ENCODE measurements around the gene ENPP3. TPM values are rescaled to one million over a fixed set of nuclear protein-coding genes. Genes with fewer than 3 reads are reported as not detected.
"Not testable (repeated sequence)": the region's sequence is repeated elsewhere in the genome, so short reads cannot be mapped to it uniquely, and the experiment has no call there.

ENPP3 gene
- total RNA-seq, 1 donor from 2014 or later = not detected

- Mint-ChIP-seq H3K9me3 (ENCODE audit: low read depth) (no peaks in the 10 kb centered on the region), H3K27ac (ENCODE audit: unreplicated experiment) (no peak overlapping the region), H3K4me1 (ENCODE audit: low read depth) (no peaks in the 10 kb centered on the region), H3K27me3 (ENCODE audit: low read depth) (no peaks in the 10 kb centered on the region), H3K4me3 (ENCODE audit: unreplicated experiment) (no peak overlapping the region), H3K36me3 (ENCODE audit: low read depth) (no peaks in the 10 kb centered on the region)
- TF ChIP-seq, protein P1, sequence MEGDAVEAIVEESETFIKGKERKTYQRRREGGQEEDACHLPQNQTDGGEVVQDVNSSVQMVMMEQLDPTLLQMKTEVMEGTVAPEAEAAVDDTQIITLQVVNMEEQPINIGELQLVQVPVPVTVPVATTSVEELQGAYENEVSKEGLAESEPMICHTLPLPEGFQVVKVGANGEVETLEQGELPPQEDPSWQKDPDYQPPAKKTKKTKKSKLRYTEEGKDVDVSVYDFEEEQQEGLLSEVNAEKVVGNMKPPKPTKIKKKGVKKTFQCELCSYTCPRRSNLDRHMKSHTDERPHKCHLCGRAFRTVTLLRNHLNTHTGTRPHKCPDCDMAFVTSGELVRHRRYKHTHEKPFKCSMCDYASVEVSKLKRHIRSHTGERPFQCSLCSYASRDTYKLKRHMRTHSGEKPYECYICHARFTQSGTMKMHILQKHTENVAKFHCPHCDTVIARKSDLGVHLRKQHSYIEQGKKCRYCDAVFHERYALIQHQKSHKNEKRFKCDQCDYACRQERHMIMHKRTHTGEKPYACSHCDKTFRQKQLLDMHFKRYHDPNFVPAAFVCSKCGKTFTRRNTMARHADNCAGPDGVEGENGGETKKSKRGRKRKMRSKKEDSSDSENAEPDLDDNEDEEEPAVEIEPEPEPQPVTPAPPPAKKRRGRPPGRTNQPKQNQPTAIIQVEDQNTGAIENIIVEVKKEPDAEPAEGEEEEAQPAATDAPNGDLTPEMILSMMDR (IDR thresholded peaks at IDR 0.05) = peak; percentile 96
- no peak for DNase-seq (ENCODE audit: low spot score)
Observed at GRCh38 chr6:131694832-131695426, 57.8 kb downstream of the ENPP3 start.

DNA sequence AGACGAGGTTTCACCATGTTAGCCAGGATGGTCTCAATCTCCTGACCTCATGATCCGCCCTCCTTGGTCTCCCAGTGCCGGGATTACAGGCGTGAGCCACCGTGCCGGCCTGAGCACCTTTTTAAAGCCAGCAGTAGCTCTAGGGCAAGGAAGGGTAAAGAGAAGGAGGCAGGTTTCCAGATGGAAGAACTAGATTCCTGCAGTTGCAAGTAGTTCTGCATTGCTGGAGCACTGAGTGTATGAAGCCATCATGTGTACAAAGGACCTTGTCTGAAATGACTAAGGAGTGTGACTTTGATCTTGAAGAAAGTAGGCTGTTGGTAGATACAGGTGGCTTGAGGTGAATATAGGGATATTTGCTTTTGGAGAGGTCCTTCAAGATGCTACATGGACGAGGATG is 59.9 kb downstream of the ENPP3 start:
- H3K27me3 Mint-ChIP-seq (ENCODE audit: low read depth) = no peaks in the 10 kb centered on the region
- no peak overlapping the region for H3K4me3 Mint-ChIP-seq (ENCODE audit: unreplicated experiment)
- no peak overlapping the region for H3K27ac Mint-ChIP-seq (ENCODE audit: unreplicated experiment)
- H3K4me1 Mint-ChIP-seq (ENCODE audit: low read depth) = no peaks in the 10 kb centered on the region
- H3K36me3 Mint-ChIP-seq (ENCODE audit: low read depth) = no peaks in the 10 kb centered on the region
- no peak for DNase-seq (ENCODE audit: low spot score)
- TF ChIP-seq, protein P1 (IDR thresholded peaks at IDR 0.05) = no peak
- no peaks in the 10 kb centered on the region for H3K9me3 Mint-ChIP-seq (ENCODE audit: low read depth)

DNA sequence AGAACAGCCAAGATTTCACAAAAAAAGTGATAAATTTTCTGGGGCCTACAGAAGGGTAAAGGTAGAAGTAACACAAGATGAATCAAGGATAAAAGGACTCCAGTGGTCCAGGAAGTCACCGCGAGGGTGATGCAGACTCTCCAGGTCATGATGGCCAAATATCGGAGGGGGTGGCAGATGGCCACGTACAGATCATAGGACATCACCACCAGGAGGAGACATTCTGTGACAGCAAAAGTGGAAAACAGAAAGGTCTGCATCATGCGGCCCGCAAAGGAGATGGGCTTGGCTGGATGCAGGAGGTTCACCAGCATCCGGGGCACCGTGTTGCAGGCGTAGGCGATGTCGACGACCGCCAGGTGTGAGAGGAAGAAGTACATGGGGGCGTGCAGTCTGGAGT is 63.7 kb downstream of the ENPP3 start:
- H3K36me3 Mint-ChIP-seq (ENCODE audit: low read depth); H3K27me3 Mint-ChIP-seq (ENCODE audit: low read depth); H3K4me1 Mint-ChIP-seq (ENCODE audit: low read depth); DNase-seq (ENCODE audit: low spot score); H3K9me3 Mint-ChIP-seq (ENCODE audit: low read depth); H3K4me3 Mint-ChIP-seq (ENCODE audit: unreplicated experiment); H3K27ac Mint-ChIP-seq (ENCODE audit: unreplicated experiment): not testable (repeated sequence)

- DNase-seq (ENCODE audit: low spot score) = not testable (repeated sequence)
Observed at GRCh38 chr6:131703905-131704304, 66.8 kb downstream of the ENPP3 start.

GRCh38 chr6:131710917-131711316 is 73.8 kb downstream of the ENPP3 start, which contains the start of gene CTAGE9:
CTAGE9 (minus strand) TSS chr6:131711017; CDS start chr6:131711017, 0 bp downstream.
- not testable (repeated sequence) for H3K36me3 Mint-ChIP-seq (ENCODE audit: low read depth); H3K27ac Mint-ChIP-seq (ENCODE audit: unreplicated experiment); H3K9me3 Mint-ChIP-seq (ENCODE audit: low read depth); H3K4me3 Mint-ChIP-seq (ENCODE audit: unreplicated experiment); H3K4me1 Mint-ChIP-seq (ENCODE audit: low read depth); H3K27me3 Mint-ChIP-seq (ENCODE audit: low read depth); DNase-seq (ENCODE audit: low spot score)

More at GRCh38 chr6:131703905-131704304, 66.8 kb downstream of the ENPP3 start:
- H3K4me1 Mint-ChIP-seq (ENCODE audit: low read depth); H3K9me3 Mint-ChIP-seq (ENCODE audit: low read depth); H3K36me3 Mint-ChIP-seq (ENCODE audit: low read depth); H3K27me3 Mint-ChIP-seq (ENCODE audit: low read depth); H3K27ac Mint-ChIP-seq (ENCODE audit: unreplicated experiment); H3K4me3 Mint-ChIP-seq (ENCODE audit: unreplicated experiment): not testable (repeated sequence)

GRCh38 chr6:131715567-131715966 is 78.5 kb downstream of the ENPP3 start:
- H3K4me1 Mint-ChIP-seq (ENCODE audit: low read depth); H3K4me3 Mint-ChIP-seq (ENCODE audit: unreplicated experiment); H3K9me3 Mint-ChIP-seq (ENCODE audit: low read depth); H3K36me3 Mint-ChIP-seq (ENCODE audit: low read depth); DNase-seq (ENCODE audit: low spot score); H3K27me3 Mint-ChIP-seq (ENCODE audit: low read depth); H3K27ac Mint-ChIP-seq (ENCODE audit: unreplicated experiment): not testable (repeated sequence)

- DNase-seq (ENCODE audit: low spot score) = no peak
- no peaks in the 10 kb centered on the region for H3K9me3 Mint-ChIP-seq (ENCODE audit: low read depth)
- TF ChIP-seq, protein P1 (IDR thresholded peaks at IDR 0.05) = no peak
- H3K27me3 Mint-ChIP-seq (ENCODE audit: low read depth) = no peaks in the 10 kb centered on the region
- no peaks in the 10 kb centered on the region for H3K4me1 Mint-ChIP-seq (ENCODE audit: low read depth)
- H3K36me3 Mint-ChIP-seq (ENCODE audit: low read depth) = no peaks in the 10 kb centered on the region
- no peak overlapping the region for H3K27ac Mint-ChIP-seq (ENCODE audit: unreplicated experiment)
- no peak overlapping the region for H3K4me3 Mint-ChIP-seq (ENCODE audit: unreplicated experiment)
Observed at GRCh38 chr6:131717836-131718542, 80.9 kb downstream of the ENPP3 start.

Measured in chondrocyte (in vitro differentiated cells).